Spleen (tissue), 7 donors: ENCODE measurements around the gene KDM2B.
"Not testable (repeated sequence)": the region's sequence is repeated elsewhere in the genome, so short reads cannot be mapped to it uniquely, and the experiment has no call there.

Source experiments
- CTCF ChIP-seq, 11 experiments: fragments of 200-600 bp in 7 of 11; fragments of 450-650 bp in 4 of 11; sonication (generic) in 4 of 11; IDR thresholded peaks in 8 of 11; conservative IDR thresholded peaks in 3 of 11; 1 replicate in 7 of 11; 2 replicates in 4 of 11; pipeline versions ENCODE4 v1.4.0 to v1.8.0; 2016 to 2021; ENCODE audit warnings: antibody characterized with exemption in 11 of 11, inconsistent platforms in 4 of 11, mild to moderate bottlenecking in 1 of 11
- POLR2A ChIP-seq, 3 donors: fragments of 450-650 bp; IDR thresholded peaks; one replicate each; pipeline ENCODE4 v1.5.1; 2017; ENCODE audit warnings: antibody characterized with exemption in 3 of 3, mild to moderate bottlenecking in 1 of 3
- POLR2AphosphoS5 ChIP-seq, 3 donors: sonication (generic); formaldehyde crosslinking; IDR thresholded peaks; one replicate each; pipeline ENCODE4 v1.5.1; 2017; ENCODE audit warnings: antibody characterized with exemption in 3 of 3
- donor health status: DM: no; HTN: no; CAD: no; lungs with moderate emphysema.
- donor health status: DM: no; HTN: no; CAD: no.
- donor health status: DM: no; HTN: no; CAD: no.

- TF ChIP-seq CTCF (IDR thresholded peaks at IDR 0.05 in 8 of 11, conservative IDR thresholded peaks at IDR 0.05 in 3 of 11); POLR2A (IDR thresholded peaks at IDR 0.05); POLR2AphosphoS5 (IDR thresholded peaks at IDR 0.05): not testable (repeated sequence)
These were observed 2.5 kb upstream of the KDM2B start for GRCh38 chr12:121583334-121583661.
